ENCODE measurements around the gene CSF1.
"Not testable (repeated sequence)": the region's sequence is repeated elsewhere in the genome, so short reads cannot be mapped to it uniquely, and the experiment has no call there.

Gene CSF1

DNA sequence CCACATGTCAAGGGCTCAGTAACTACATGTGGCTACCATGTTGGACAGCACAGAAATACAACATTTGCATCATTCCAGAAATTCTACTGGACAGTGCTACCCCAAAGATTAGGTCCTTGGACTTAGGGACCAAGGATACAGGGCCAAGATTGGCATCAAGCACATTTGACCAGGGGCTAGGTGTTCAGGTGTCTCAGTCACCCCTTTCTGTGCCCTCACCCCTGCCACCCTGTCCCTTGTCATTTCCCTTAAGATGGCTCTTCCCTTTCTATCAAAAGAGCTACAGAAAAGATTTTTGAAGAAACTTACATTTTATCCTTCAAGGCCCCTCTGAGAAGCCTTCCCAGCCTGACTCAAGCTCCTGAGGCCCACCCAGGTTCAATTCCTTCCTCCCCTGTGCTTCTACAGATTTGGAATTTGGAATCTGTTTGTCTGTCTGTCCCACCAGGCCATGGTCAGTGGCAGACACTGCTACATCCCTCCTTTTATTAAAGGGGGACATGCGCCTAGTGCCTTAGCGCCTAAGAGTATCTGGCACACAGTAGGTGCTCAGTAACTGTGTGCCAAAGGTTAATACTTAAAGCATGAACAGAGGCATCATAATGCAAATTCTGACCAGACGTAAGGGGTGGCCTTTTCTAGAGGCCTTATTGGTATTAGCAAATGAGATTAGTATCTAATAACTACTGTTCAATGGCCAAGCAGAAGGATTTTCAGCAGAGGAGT lies 21.4 kb downstream of the CSF1 start:
- no peak overlapping the region for H3K27ac ChIP-seq
- no peak for DNase-seq (ENCODE audit: low read depth, low spot score)

DNA sequence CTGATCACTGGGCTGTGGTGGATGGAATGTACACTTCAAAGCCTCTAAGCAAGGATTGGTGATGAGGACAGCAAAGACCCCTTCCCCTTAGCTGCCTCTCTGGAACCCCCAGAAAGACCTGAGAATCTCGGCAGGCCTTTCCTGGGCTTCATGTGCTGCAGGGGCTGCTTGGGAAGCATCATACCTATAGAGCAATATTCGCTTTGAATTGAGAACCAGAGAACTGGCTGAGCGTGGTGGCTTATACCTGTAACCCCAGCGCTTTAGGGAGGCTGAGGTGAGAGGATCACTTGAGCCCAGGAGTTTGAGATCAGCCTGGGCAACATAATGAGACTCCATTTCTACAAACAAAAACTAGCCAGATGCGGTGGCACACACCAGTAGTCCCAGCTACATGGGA lies 22.0 kb downstream of the CSF1 start:
- no peak for DNase-seq (ENCODE audit: low read depth, low spot score)
- no peak overlapping the region for H3K27ac ChIP-seq

DNA sequence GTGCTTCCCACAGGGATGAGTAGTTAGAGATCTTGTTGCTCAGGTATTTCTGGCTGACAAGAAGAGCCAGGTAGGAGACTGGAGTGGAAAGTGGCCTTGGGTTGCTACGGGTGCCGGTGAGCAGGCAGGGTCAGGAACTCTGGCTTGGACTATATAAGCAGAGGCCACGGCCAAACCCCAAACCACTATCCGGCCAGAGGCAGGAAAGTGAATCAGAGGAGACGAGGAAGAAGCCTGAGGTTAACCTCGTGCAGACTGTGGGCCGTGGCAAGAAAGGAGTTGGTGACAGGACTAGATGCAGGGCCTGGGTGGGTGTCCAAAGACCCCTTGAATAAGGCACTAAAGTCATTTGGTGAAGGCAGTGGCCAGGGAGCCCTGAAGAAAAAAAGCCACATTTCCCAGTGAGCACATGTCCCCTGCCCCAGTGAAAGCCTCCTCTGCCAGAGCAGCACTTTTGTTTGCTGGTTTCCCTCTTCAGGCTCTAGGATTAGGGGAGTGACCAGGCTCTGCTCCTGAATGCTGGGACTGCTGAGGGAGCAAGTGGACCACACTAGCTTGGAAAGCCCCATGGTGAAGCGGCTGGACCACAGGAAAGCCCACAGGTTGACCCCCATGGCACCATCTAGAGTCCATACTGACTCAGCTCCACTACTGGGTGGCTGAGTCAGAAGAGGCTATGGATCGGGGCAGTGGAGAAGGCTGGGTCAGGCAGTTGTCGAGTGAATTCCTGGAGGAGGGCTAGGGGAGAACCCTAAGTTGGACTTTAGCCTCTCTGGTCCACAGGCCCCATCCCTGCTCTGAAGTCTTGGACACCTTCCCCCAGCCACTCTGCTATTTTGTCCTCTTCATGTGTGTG lies 23.4 kb downstream of the CSF1 start:
- no peak overlapping the region for H3K27ac ChIP-seq

DNA sequence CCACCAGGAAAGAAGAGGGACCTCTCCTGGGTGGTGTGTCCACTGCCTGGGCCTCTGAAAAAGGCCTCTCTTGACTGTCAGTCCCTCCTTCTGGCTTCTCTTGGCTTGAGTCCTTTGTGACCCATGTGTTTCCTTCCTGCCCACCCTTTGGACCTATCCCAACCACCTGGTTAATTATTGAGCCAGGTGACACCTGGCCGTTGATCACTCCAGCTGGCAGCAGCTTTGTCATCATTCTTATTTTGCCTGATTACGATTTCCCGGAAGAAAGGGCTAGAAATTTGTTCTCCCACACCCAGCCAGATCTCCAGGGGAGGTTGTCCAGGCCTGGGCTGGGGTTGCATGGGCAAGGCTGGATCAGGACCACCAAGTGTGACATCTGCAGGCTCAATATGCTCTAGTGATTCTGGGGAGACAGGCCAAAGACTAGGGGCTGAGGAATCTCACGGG lies 24.8 kb downstream of the CSF1 start:
- DNase-seq (ENCODE audit: low read depth, low spot score) = no peak
- H3K27ac ChIP-seq = no peak overlapping the region

More for the DNA sequence above, 23.4 kb downstream of the CSF1 start:
- DNase-seq (ENCODE audit: low read depth, low spot score) = no peak

DNA sequence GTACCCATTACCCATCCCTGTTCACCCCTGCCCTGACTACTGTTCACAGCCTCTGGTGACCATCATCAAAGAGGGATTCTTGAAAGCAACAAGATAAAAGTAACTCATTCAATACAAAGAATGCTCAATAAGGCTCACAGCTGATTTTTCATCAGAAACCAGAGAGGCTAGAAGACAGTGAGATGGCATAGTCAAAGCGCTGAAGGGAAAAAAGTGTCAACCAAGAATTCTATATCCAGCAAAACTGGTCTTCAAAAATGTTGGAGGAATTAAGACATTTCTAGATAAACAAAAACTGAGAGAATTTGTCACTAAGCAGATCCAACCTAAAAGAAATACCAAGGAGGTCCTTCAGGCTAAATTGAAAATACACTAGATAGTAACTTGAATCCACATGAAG lies 27.1 kb downstream of the CSF1 start:
- DNase-seq (ENCODE audit: low read depth, low spot score) = no peak
- H3K27ac ChIP-seq = no peak overlapping the region

DNA sequence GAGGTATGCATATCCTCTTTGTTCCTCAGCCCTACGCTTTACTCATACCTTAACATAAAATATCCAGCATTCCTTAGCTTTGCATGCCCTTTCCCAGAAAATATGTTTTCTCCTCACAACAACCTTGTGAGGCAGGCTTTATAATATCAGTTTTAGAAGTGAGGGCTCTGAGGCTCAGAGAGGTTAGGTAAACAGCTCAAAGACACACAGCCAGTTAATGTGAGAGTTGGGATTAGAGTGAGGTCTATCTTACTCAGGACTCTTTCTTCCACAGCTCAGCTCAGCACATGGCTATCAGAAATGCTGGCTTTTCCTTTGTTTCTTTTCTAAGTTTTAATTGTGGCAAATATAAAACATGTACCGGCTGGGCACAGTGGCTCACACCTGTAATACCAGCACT lies 27.9 kb downstream of the CSF1 start:
- no peak for DNase-seq (ENCODE audit: low read depth, low spot score)
- no peak overlapping the region for H3K27ac ChIP-seq

DNA sequence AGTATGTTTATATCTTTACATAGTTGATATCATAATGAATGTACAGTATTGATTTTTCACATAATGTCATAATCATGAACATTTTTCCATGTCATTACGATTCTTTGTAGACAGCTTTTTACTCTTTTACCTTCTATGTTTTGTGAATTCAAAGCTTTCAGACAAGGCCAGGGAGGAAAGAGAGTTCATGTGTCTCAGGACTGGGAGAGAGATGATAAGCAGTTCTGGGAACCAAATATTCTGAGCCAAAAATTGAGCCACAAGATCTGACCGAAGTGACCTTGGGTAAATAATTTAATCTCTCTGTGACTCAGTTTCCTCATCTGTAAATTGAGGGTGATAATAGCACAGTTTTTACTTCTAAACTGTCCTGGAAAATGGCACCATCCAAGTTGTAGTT lies 31.8 kb downstream of the CSF1 start:
- DNase-seq (ENCODE audit: low read depth, low spot score) = no peak
- no peak overlapping the region for H3K27ac ChIP-seq

DNA sequence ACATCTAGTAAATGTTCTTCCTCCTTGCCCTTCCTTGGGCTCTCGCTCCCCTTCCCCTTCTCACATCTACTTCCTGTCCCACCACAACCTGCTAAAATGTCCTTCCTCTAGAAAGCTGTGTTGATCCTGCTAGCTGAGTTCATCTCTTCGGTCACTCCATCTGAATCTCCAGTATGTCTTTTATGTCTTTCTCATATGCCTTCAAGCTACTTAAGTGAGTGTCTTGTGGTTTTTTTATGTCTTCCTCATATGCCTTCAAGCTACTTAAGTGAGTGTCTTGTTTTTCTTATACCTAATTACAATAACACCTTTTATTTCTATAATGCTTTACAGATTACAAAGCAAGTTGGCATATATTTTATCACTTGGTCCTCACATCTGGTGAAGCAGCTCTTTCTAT lies 33.9 kb downstream of the CSF1 start:
- H3K27ac ChIP-seq = no peak overlapping the region
- DNase-seq (ENCODE audit: low read depth, low spot score) = no peak

DNA sequence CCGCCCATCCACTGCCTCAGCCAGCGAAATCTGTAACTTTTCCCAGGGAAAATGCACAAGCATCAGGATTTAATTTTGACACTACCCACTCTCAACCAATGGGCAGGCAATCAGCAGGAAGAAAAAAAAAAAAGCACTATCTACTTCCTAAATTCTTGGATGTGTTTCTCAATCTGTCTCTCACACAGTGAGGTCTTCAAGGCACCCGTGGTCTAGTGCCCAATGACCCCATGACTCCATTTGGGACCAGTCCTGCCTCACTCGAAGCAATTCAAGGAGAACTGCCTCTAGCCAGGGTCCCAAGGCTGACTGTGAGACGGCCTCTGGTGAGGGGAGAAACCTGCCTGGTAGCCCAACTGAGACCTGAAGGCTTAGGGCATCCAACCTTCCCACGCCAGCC lies 35.9 kb downstream of the CSF1 start:
- DNase-seq (ENCODE audit: low read depth, low spot score) = no peak
- no peak overlapping the region for H3K27ac ChIP-seq

DNA sequence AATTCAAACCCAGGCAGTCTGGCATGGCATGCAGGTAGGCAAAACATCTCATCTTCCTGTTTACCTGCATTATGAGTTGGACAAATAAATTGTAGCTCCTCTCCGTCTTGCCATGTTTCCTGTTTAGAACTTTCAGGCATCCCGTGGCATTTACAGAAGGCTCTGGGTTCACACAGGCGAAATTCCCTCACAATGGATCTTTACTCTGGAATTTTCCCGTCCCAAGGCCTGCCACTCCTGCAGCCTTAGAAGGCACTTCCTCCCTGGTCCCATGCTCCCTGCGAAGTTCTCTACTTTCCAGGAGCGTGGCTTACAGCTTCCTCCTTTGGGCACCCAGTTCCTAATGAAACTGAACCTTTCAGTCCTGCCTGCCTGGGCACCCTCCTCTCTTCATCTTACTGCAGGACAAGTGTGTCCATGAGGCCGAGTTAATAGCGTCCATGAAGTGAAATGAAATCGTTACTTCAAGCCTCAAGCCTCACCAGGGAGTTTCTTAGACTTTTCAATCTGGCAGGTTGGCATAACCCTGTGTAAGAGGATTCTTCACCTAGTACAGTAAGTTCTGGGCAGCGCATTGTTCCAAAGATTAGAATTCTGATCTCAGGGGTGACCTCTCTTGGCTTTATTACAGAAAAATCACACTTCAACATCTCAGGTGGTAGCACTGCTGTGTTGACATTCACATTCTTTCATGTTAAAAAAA lies 37.1 kb downstream of the CSF1 start:
- no peak for DNase-seq (ENCODE audit: low read depth, low spot score)

DNA sequence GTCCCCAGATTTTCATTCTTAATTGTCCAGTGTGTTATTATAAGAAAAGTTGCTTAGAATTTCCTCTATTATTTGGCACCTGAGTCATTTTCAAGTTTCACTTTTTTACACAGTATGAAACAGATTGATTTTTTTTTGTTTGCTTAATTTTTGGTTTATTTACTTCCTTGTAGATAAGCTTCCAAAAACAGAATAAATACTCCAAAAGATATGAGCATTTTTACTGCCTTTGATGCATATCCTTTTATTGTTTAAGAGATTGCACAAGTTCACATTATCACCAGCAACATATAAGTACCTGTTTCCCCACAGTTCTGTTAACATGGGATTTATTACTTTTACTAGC lies 37.6 kb downstream of the CSF1 start:
- DNase-seq (ENCODE audit: low read depth, low spot score) = no peak
- no peak overlapping the region for H3K27ac ChIP-seq

More for the DNA sequence above, 37.1 kb downstream of the CSF1 start:
- H3K27ac ChIP-seq = no peak overlapping the region

DNA sequence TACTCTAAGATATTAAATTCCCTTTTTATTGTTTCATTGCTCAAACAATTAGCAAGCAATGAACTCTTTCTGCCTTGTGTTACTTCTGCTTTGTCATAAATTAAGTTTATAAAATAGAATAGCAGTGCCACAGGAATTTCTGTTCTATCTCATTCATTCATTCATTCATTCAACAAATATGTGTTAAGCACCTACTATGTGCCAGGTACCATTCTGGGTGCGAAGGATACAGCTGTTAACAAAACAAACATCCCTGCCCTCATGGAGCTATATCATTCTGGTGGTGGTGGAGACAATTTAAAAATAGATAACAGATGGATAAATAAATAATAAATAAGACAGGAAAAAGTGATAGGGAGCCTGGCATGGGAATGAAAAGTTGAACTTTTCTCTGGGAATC lies 39.4 kb downstream of the CSF1 start:
- H3K27ac ChIP-seq = no peak overlapping the region

DNA sequence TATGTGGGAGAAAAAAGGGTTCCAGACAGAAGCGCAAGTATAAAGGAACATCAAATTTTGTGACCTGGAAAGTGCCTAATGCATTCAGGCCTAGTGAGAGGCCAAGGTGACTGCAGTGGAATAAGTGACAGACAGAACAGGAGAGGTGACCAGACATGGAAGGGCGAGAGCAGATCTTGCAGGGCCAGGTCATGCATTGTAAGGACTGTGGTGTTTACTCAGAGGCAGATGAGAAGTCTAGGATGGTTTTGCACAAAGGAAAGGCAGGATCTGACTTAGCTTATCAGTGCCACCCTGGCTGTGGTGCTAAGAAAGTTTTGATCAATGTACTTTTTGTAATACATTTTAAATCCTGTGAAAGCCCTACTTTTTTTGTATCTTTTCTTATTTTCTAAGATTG lies 39.9 kb downstream of the CSF1 start:
- no peak overlapping the region for H3K27ac ChIP-seq
- DNase-seq (ENCODE audit: low read depth, low spot score) = no peak

More for the DNA sequence above, 39.4 kb downstream of the CSF1 start:
- DNase-seq (ENCODE audit: low read depth, low spot score) = no peak

DNA sequence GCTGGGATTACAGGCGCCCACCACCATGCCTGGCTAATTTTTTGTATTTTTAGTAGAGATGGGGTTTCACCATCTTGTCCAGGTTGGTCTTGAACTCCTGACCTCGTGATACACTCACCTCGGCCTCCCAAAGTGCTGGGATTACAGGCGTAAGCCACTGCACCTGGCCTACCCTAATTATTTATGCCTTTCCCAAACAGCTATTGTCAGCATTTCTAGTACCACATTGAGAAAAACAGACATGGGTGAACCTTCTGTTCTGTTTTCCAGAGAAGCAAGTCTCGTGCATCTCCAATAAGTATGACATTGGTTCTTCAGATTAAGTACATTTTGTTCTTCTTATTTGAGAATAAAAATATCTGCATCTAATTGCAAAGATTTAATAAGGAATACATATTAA lies 40.9 kb downstream of the CSF1 start:
- not testable (repeated sequence) for DNase-seq (ENCODE audit: low read depth, low spot score); H3K27ac ChIP-seq

DNA sequence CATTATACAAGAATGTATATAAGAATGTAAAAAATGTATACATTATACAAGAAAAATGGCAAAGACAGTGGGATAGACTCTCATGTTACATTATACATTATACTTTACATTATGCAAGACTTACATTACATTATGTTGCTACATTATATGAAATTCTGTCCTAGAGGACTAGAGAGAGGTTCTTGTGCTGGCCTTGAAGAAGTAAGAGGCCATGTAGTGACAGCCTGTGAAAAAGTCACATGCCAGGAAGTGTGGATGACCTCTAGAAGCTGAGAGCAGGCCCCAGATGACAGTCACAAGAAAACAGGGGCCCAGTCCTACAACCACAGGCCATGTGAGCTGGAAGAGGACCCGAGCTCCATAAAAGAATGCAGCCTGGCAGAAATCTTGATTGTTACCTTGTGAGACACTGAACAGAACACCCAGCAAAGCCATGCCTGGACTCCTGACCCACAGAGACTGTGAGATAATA lies 43.4 kb downstream of the CSF1 start:
- no peak for DNase-seq (ENCODE audit: low read depth, low spot score)
- no peak overlapping the region for H3K27ac ChIP-seq

DNA sequence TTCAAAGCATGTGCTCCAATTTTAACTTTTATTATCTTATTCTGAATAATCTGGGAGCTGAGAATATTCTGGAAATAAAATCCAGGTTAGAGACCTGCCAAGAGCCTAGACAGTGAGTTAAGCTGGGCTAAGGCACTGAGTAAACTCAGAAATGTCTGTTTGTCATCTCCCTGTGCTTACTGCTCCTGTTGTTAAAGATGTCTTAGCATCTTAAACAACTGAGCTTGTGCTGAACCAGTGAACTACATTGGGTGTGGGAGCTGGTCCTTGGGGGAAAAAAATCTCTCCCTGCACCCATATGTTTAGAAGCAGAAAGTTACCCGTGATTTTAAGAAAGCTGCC lies 49.0 kb downstream of the CSF1 start:
- H3K27ac ChIP-seq = peak overlapping the region; percentile 78
- no peak for DNase-seq (ENCODE audit: low read depth, low spot score)

DNA sequence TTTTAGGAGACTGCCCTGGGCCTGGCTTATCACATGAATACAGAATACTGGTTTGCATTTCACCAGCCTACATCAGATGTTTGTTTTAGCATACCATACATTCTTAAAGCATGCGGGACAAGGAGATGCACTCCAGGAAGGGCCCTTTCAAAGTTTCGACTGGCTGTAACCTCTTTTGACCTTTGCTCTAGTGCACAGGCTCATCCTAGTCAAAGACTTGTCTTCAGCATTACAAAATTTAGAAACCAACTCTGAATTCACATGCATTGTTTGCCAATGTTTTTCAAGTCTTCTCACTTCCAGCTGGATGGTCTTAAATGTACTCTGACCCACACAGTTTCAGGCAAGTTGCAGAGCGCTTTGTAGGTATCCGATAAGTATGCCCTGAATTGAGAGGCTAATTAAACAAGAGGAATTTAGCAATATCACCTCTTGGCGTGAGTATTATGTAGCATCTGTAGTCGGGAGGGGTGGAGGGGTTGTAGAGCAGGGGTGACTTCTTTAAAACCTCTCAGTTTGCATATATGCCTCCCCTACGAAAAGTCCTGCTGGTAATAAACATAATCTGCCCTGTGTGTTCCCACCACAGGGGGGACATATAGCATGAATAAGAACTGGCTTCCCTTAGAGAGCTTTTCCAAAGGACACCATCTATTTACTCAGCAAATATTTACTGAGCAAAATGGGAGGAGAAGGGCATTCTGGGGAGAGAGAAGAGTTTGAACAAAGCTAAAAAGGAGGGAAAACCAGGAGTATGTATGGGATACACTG lies 49.5 kb downstream of the CSF1 start:
- peak overlapping the region; percentile 78 for H3K27ac ChIP-seq
- DNase-seq (ENCODE audit: low read depth, low spot score) = no peak

DNA sequence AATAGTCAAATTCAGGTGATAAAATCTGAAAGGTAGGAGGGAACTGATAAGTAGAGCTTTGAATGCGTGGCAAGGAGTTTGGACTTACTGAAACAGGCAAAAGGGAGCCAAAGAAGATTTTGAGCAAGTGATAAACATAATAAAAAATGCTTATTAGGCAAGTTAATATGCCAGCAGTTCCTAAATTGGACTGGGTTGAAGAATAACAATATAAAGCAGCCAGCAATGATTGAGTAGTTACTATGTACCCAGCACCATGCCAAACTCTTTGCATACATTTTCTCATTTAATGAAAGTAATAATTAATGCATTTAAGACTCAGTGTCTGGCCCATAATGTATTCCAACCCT lies 50.1 kb downstream of the CSF1 start:
- no peak for DNase-seq (ENCODE audit: low read depth, low spot score)
- no peak overlapping the region for H3K27ac ChIP-seq

DNA sequence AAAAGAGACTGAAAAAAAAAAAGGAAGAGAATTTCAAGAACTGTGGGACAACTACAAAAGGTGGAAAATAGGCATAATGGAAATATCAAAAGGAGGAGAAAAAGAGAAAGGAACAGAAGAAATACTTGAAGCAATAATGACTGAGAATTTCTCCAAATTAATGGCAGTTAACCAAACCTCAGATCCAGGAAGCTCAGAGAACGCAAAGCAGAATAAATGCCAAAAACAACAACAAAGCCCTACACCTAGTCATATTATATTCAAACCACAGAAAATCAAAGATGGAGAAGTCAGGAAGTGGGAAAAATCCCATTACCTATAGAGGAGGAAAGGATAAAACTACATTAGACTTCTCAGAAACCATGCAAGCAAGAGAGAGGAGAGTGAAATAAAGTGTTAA lies 53.2 kb downstream of the CSF1 start:
- no peak overlapping the region for H3K27ac ChIP-seq
- no peak for DNase-seq (ENCODE audit: low read depth, low spot score)

DNA sequence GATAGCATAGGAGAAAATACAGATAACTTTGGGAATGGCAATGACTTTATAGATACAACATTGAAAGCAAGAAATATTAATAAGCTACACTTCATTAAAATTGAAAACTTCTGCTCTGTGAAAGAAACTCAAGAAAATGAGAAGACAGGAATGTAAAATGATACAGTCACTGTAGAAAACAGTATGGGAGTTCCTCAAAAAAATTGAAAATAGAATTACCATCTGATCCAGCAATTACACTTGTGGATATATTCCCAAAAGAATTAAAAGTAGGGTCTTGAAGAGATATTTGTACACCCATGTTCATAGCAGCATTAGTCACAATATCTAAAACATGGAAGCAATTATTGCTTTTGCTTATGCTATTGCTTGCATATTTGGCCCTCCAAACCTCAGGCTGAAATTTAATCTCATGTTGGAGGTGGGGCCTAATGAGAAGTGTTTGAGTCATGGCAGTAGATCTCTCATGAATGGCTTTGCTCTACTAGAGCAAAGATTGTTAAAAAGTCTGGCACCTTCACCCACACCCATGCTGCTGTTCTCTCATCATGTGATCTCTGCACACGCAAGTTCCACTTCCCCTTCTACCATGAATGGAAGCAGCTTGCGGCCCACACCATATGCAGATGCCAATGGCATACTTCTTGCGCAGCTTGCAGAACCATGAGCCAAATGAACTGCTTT lies 58.6 kb downstream of the CSF1 start:
- DNase-seq (ENCODE audit: low read depth, low spot score) = no peak
- H3K27ac ChIP-seq = peak overlapping the region; percentile 7

Data from epithelial cell of prostate (primary cell).